Sigmoid colon (tissue), 7 donors: ENCODE measurements around the gene DNAJC5. TPM values are rescaled to one million over a fixed set of nuclear protein-coding genes. Genes with fewer than 3 reads are reported as not detected.

Source experiments
- DNase-seq: peaks from one replicate; pipeline ENCODE4 v3.0.0-alpha.2; 2019
- H3K27ac ChIP-seq, 4 donors: fragments of 200-600 bp; sonication (generic); one replicate each; pipeline ENCODE4 v1.5.1; 2016 to 2019; ENCODE audit warnings: mild to moderate bottlenecking in 1 of 4
- H3K27me3 ChIP-seq, 3 donors: fragments of 200-600 bp; sonication (generic); one replicate each; pipeline ENCODE4 v1.5.1; 2019; ENCODE audit warnings: mild to moderate bottlenecking in 1 of 3
- H3K36me3 ChIP-seq, 4 donors: fragments of 200-600 bp; sonication (generic); one replicate each; pipeline ENCODE4 v1.5.1; 2016 to 2019
- H3K4me1 ChIP-seq, 4 donors: fragments of 200-600 bp; sonication (generic); one replicate each; pipeline ENCODE4 v1.5.1; 2017 to 2019
- H3K4me3 ChIP-seq, 4 donors: fragments of 200-600 bp; sonication (generic); one replicate each; pipeline ENCODE4 v1.5.1; 2017 to 2019; ENCODE audit warnings: mild to moderate bottlenecking in 2 of 4, moderate library complexity in 1 of 4
- H3K9me3 ChIP-seq, 4 donors: fragments of 200-600 bp in 3 of 4; sonication (generic) in 3 of 4; one replicate each; pipeline versions ENCODE4 v1.5.1 to v1.6.1; 2013 to 2019
- EP300 ChIP-seq, 4 donors: sonication (generic); formaldehyde crosslinking; IDR thresholded peaks; one replicate each; pipeline ENCODE4 v1.6.1; 2017; ENCODE audit warnings: antibody characterized with exemption in 4 of 4
- POLR2A ChIP-seq, 2 donors: fragments of 450-650 bp; IDR thresholded peaks; one replicate each; pipeline ENCODE4 v1.6.1; 2016; ENCODE audit warnings: antibody characterized with exemption in 2 of 2, mild to moderate bottlenecking in 2 of 2, moderate library complexity in 2 of 2
- POLR2AphosphoS5 ChIP-seq, 4 donors: sonication (generic); formaldehyde crosslinking; IDR thresholded peaks; one replicate each; pipeline ENCODE4 v1.6.1; 2017; ENCODE audit warnings: antibody characterized with exemption in 4 of 4
- WGBS, 2 donors: extraction: QIAGEN DNeasy Blood & Tissue Kit; methylation state at CpG; one replicate each; pipeline ENCODE4 v1.1.7; 2013; 5-methylcytosine and 5-hydroxymethylcytosine counted together
- intact Hi-C: fragments of 100-400 bp; cut with DNase I; formaldehyde crosslinking; loops from one replicate; pipeline ENCODE4 v1.15.1; 2023
- polyA plus RNA-seq, 3 donors: library from polyadenylated mRNA; stranded (reverse); fragments of 200-250 nt; gene quantifications; one replicate each; pipeline ENCODE4 v1.2.3, GENCODE V29; 2013
- total RNA-seq, 4 donors: library from RNA; depleted of rRNA; stranded (reverse); fragments of >200 nt; gene quantifications; one replicate each; pipeline ENCODE4 v1.1.0, GENCODE V29; 2016
- TF ChIP-seq, protein P1 (sequence below), 4 experiments: fragments of 450-650 bp in 3 of 4; fragments of 200-600 bp in 1 of 4; IDR thresholded peaks; one replicate each; pipeline ENCODE4 v1.5.1; 2016 to 2019; ENCODE audit warnings: antibody characterized with exemption in 4 of 4, mild to moderate bottlenecking in 3 of 4, moderate library complexity in 2 of 4
- donor health status: healthy with polysubstance abuse.
- donor health status: Bipolar disorder and iron deficiency.
- donor health status: healthy.

DNAJC5 gene
- total and polyA plus RNA-seq, 7 donors = 21.6 to 62.8 (median 31.4) TPM

DNA sequence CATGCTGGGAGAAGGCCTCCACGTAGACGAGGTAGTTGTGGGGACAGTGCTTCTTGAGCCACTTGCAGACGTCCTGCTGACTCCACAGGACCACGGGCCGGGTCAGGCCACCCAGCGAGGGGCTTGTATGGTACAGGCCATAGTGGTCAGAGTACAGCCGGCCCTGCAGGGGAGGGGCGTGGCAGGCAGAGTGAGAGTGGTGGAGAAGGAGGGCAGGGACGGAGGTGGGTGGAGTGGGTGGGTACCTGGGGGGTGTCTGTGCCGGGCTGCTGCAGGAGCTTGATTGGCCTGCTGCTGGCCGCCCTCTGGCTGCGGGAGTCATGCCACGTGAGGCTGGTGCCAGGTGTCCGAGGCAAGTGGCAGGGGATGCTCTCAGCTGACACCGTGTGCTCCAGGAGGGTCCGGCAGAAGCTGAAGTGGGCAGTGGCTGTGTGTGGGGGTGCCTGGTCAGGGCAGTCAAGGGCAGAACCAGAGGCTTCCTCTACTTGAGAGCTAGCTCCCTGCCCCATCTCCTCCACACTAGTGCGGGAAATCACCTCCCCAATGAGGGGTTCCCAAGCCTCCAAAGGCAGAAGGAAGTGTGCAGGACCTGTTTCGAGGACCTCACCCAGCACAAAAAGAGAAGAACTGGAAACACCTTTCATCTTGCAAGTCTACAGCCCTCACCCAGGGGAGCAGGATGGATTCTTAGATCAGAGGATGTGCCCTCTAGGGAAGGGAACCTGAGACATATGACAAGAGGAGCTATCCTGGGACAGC is 82.2 kb downstream of the DNAJC5 start:
- no peaks in the 10 kb centered on the region for H3K36me3 ChIP-seq
- H3K27me3 ChIP-seq = peaks cover 0 to 12% (median 7%) of the 10 kb centered on the region in 3 donors
- intact Hi-C loops = loop anchor here (10.0 kb wide), 2 partner anchors 322 to 762 kb away; partner anchors contain the start of genes RTEL1, STMN3 and YTHDF1
- peaks cover 0 to 43% (median 41%) of the 10 kb centered on the region in 4 donors for H3K4me1 ChIP-seq
- no peaks in the 10 kb centered on the region for H3K9me3 ChIP-seq
- TF ChIP-seq EP300 (IDR thresholded peaks at IDR 0.05) (no peak), POLR2AphosphoS5 (IDR thresholded peaks at IDR 0.05) (no peak), POLR2A (IDR thresholded peaks at IDR 0.05) (no peak)
- TF ChIP-seq, protein P1, sequence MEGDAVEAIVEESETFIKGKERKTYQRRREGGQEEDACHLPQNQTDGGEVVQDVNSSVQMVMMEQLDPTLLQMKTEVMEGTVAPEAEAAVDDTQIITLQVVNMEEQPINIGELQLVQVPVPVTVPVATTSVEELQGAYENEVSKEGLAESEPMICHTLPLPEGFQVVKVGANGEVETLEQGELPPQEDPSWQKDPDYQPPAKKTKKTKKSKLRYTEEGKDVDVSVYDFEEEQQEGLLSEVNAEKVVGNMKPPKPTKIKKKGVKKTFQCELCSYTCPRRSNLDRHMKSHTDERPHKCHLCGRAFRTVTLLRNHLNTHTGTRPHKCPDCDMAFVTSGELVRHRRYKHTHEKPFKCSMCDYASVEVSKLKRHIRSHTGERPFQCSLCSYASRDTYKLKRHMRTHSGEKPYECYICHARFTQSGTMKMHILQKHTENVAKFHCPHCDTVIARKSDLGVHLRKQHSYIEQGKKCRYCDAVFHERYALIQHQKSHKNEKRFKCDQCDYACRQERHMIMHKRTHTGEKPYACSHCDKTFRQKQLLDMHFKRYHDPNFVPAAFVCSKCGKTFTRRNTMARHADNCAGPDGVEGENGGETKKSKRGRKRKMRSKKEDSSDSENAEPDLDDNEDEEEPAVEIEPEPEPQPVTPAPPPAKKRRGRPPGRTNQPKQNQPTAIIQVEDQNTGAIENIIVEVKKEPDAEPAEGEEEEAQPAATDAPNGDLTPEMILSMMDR (IDR thresholded peaks at IDR 0.05) = no peak
- no peak overlapping the region for H3K27ac ChIP-seq
- no peak overlapping the region for H3K4me3 ChIP-seq
- DNase-seq = peak; percentile 57
- 91% methylated on average over 18 of the region's 18 CpGs for WGBS, 2 donors

GRCh38 chr20:63977739-63978276 is 82.9 kb downstream of the DNAJC5 start:
- no peak for TF ChIP-seq EP300 (IDR thresholded peaks at IDR 0.05)
- no peak for TF ChIP-seq POLR2AphosphoS5 (IDR thresholded peaks at IDR 0.05)
- no peak for TF ChIP-seq POLR2A (IDR thresholded peaks at IDR 0.05)
- TF ChIP-seq, protein P1 (IDR thresholded peaks at IDR 0.05) = no peak
- H3K27ac ChIP-seq = no peak overlapping the region
- peak; percentile 66 for DNase-seq
- WGBS, 2 donors = 67 to 76% methylated on average over 16 of the region's 16 CpGs
- H3K4me3 ChIP-seq = no peak overlapping the region
- peaks cover 0 to 49% (median 47%) of the 10 kb centered on the region in 4 donors for H3K4me1 ChIP-seq
- H3K27me3 ChIP-seq = peaks cover 0 to 12% (median 7%) of the 10 kb centered on the region in 3 donors
- H3K36me3 ChIP-seq = no peaks in the 10 kb centered on the region
- intact Hi-C loops = loop anchor here (10.0 kb wide), 2 partner anchors 323 to 763 kb away; partner anchors contain the start of genes RTEL1, STMN3 and YTHDF1
- H3K9me3 ChIP-seq = no peaks in the 10 kb centered on the region

GRCh38 chr20:63978319-63979228 is 83.6 kb downstream of the DNAJC5 start:
- Histone ChIP-seq H3K4me3 (peak overlapping the region; percentile 36 to 65 (median 59)), H3K27ac (peak overlapping the region; percentile 38 to 88 (median 72)), H3K4me1 (peaks cover 0 to 51% (median 48%) of the 10 kb centered on the region in 4 donors), H3K9me3 (no peaks in the 10 kb centered on the region), H3K36me3 (peaks cover 0 to under 1% (median 0%) of the 10 kb centered on the region in 4 donors), H3K27me3 (peaks cover 0 to 12% (median 7%) of the 10 kb centered on the region in 3 donors)
- DNase-seq = peak; percentile 85
- intact Hi-C loops = loop anchor here (10.0 kb wide), 2 partner anchors 324 to 764 kb away; partner anchors contain the start of genes RTEL1, STMN3 and YTHDF1
- WGBS, 2 donors = 6 to 9% methylated on average over 52 of the region's 52 CpGs
- TF ChIP-seq, protein P1 (IDR thresholded peaks at IDR 0.05) = no peak
- TF ChIP-seq EP300 (IDR thresholded peaks at IDR 0.05) (no peak), POLR2A (IDR thresholded peaks at IDR 0.05) (no peak), POLR2AphosphoS5 (IDR thresholded peaks at IDR 0.05) (peak in 1 of 4 donors; percentile 21)

DNA sequence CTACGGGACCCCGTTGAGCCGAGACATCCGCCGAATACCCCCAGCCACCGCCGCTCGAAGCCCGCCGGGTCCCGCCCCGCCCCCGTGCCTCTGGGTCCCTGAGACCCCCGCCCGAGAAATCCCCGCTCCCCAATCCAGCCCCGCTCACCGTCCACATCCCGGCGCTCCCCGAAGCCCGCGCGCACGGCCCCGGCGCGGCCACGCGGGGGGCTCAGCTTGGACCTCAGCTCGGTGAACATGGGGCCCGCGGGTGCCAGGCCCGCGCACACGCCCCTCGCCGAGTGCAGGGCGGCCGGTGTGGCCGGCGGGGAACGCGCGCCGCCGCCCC is 84.3 kb downstream of the DNAJC5 start:
- no peak for DNase-seq
- WGBS, 2 donors = 0 to 1% methylated on average over 47 of the region's 47 CpGs
- TF ChIP-seq, protein P1 (IDR thresholded peaks at IDR 0.05) = no peak
- TF ChIP-seq POLR2A (IDR thresholded peaks at IDR 0.05) (no peak), EP300 (IDR thresholded peaks at IDR 0.05) (no peak), POLR2AphosphoS5 (IDR thresholded peaks at IDR 0.05) (no peak)
- peak overlapping the region; percentile 38 to 88 (median 72) for H3K27ac ChIP-seq
- H3K36me3 ChIP-seq = peaks cover 0 to 7% (median under 1%) of the 10 kb centered on the region in 4 donors
- H3K4me3 ChIP-seq = peak overlapping the region; percentile 36 to 65 (median 59)
- no peaks in the 10 kb centered on the region for H3K9me3 ChIP-seq
- intact Hi-C loops = loop anchor here (10.0 kb wide), 2 partner anchors 324 to 764 kb away; partner anchors contain the start of genes RTEL1, STMN3 and YTHDF1
- peaks cover 0 to 47% (median 43%) of the 10 kb centered on the region in 4 donors for H3K4me1 ChIP-seq
- peaks cover 0 to 12% (median 7%) of the 10 kb centered on the region in 3 donors for H3K27me3 ChIP-seq
